NCI-H2081 (cell line): ENCODE data around the gene ANKRD11.

Source experiments
- DNase-seq, 2 experiments: peaks; one replicate each; lab custom pipeline; 2025; lab: John Stamatoyannopoulos, UW

Gene ANKRD11

GRCh38 chr16:89297156-89297874 lies 193.0 kb downstream of the ANKRD11 start:
- DNase-seq = no peak

- DNase-seq = no peak
Observed at GRCh38 chr16:89295915-89296314, 194.4 kb downstream of the ANKRD11 start.

GRCh38 chr16:89295071-89295900 lies 195.1 kb downstream of the ANKRD11 start:
- no peak for DNase-seq

GRCh38 chr16:89294486-89294885 lies 195.9 kb downstream of the ANKRD11 start:
- no peak for DNase-seq

GRCh38 chr16:89293276-89294143 lies 196.9 kb downstream of the ANKRD11 start:
- DNase-seq = no peak

GRCh38 chr16:89292443-89293078 lies 197.8 kb downstream of the ANKRD11 start:
- DNase-seq = no peak

- no peak for DNase-seq
Observed at GRCh38 chr16:89291776-89292175, 198.6 kb downstream of the ANKRD11 start.

GRCh38 chr16:89291363-89291762 lies 199.0 kb downstream of the ANKRD11 start:
- no peak for DNase-seq

- no peak for DNase-seq
Observed at GRCh38 chr16:89290887-89291286, 199.5 kb downstream of the ANKRD11 start.

GRCh38 chr16:89290472-89290871 lies 199.9 kb downstream of the ANKRD11 start:
- no peak for DNase-seq

- DNase-seq = peak; percentile 12 to 26
Observed at GRCh38 chr16:89289428-89290395, 200.6 kb downstream of the ANKRD11 start.

GRCh38 chr16:89288966-89289365 lies 201.4 kb downstream of the ANKRD11 start:
- no peak for DNase-seq

GRCh38 chr16:89288577-89288844 lies 201.8 kb downstream of the ANKRD11 start:
- no peak for DNase-seq

GRCh38 chr16:89287777-89288576 lies 202.4 kb downstream of the ANKRD11 start:
- no peak for DNase-seq

- no peak for DNase-seq
Observed at GRCh38 chr16:89286096-89286495, 204.3 kb downstream of the ANKRD11 start.

- no peak for DNase-seq
Observed at GRCh38 chr16:89285381-89285780, 205.0 kb downstream of the ANKRD11 start.

- DNase-seq = no peak
Observed at GRCh38 chr16:89283449-89283848, 206.9 kb downstream of the ANKRD11 start.

- no peak for DNase-seq
Observed at GRCh38 chr16:89282523-89282922, 207.8 kb downstream of the ANKRD11 start.

GRCh38 chr16:89281829-89282228 lies 208.5 kb downstream of the ANKRD11 start:
- DNase-seq = no peak

- no peak for DNase-seq
Observed at GRCh38 chr16:89281189-89281577, 209.2 kb downstream of the ANKRD11 start.
